Testis (tissue), 2 donors: ENCODE results near the gene CBR4.

Source experiments
- CTCF ChIP-seq, 3 experiments: fragments of 450-650 bp in 2 of 3; fragments of 200-600 bp in 1 of 3; sonication (generic) in 1 of 3; IDR thresholded peaks; one replicate each; pipeline ENCODE4 v1.5.1; 2016 to 2019; ENCODE audit warnings: antibody characterized with exemption in 3 of 3, mild to moderate bottlenecking in 2 of 3, moderate library complexity in 1 of 3
- POLR2A ChIP-seq: fragments of 450-650 bp; IDR thresholded peaks from one replicate; pipeline ENCODE4 v1.6.1; 2017; ENCODE audit warnings: antibody characterized with exemption, mild to moderate bottlenecking, moderate library complexity

- TF ChIP-seq CTCF (IDR thresholded peaks at IDR 0.05) (no peak), POLR2A (no peak)
Measured at GRCh38 chr4:169042608-169043007, 32.6 kb upstream of the CBR4 start.
